ENCODE measurements around the gene MATN1. TPM values are rescaled to one million over a fixed set of nuclear protein-coding genes. Genes with fewer than 3 reads are reported as not detected.
"Not testable (repeated sequence)": the region's sequence is repeated elsewhere in the genome, so short reads cannot be mapped to it uniquely, and the experiment has no call there.

Gene MATN1
- total RNA-seq, 1 donor from 2014 or later: 0.22 TPM

DNA sequence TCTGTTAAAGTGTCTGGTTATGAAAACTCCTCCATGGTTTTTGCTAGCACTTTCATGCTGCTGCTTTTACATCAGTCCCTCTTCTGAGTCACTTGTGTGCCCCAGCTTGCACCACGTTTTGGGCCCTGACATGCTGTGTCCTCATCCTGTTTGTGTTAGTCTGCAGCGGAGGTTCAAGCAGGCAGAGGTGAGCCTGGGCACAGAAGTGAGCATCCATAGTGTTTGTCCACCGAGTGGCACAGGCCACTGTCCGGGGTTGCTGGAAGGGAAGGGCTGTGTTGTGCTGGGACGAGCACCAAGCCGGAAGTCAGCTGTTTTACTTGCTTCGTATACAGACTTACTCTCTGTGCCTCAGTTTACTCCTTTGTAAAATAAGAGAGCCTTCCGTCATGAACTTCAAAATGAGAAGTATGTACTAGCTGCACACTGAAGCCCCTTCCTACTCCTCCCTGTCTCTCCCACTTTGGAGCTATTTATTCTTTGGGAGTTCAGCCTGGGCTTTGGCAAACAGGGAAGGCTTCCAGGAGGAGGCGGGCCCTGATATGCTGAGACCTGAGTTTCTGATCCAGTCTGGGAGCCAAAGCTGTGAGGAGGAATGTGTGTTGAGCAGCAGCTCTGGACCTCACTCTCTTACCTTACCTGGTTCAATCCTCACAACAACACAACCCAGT lies 44.9 kb upstream of the MATN1 start:
- H3K27me3 Mint-ChIP-seq (ENCODE audit: unreplicated experiment): no peaks in the 10 kb centered on the region
- no peaks in the 10 kb centered on the region for H3K4me1 Mint-ChIP-seq (ENCODE audit: low read depth, unreplicated experiment)
- peaks cover 4% of the 10 kb centered on the region for H3K9me3 Mint-ChIP-seq (ENCODE audit: unreplicated experiment)
- H3K36me3 Mint-ChIP-seq (ENCODE audit: unreplicated experiment): no peaks in the 10 kb centered on the region
- TF ChIP-seq, protein P1, sequence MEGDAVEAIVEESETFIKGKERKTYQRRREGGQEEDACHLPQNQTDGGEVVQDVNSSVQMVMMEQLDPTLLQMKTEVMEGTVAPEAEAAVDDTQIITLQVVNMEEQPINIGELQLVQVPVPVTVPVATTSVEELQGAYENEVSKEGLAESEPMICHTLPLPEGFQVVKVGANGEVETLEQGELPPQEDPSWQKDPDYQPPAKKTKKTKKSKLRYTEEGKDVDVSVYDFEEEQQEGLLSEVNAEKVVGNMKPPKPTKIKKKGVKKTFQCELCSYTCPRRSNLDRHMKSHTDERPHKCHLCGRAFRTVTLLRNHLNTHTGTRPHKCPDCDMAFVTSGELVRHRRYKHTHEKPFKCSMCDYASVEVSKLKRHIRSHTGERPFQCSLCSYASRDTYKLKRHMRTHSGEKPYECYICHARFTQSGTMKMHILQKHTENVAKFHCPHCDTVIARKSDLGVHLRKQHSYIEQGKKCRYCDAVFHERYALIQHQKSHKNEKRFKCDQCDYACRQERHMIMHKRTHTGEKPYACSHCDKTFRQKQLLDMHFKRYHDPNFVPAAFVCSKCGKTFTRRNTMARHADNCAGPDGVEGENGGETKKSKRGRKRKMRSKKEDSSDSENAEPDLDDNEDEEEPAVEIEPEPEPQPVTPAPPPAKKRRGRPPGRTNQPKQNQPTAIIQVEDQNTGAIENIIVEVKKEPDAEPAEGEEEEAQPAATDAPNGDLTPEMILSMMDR (IDR thresholded peaks at IDR 0.05; ENCODE audit: partially characterized antibody, unreplicated experiment): no peak
- no peak for DNase-seq
- no peak overlapping the region for H3K4me3 Mint-ChIP-seq (ENCODE audit: unreplicated experiment)
- no peak overlapping the region for H3K27ac Mint-ChIP-seq (ENCODE audit: unreplicated experiment)

- not testable (repeated sequence) for H3K4me1 Mint-ChIP-seq (ENCODE audit: low read depth, unreplicated experiment); DNase-seq; H3K9me3 Mint-ChIP-seq (ENCODE audit: unreplicated experiment); H3K27me3 Mint-ChIP-seq (ENCODE audit: unreplicated experiment); H3K27ac Mint-ChIP-seq (ENCODE audit: unreplicated experiment); H3K36me3 Mint-ChIP-seq (ENCODE audit: unreplicated experiment); H3K4me3 Mint-ChIP-seq (ENCODE audit: unreplicated experiment)
Measured at GRCh38 chr1:30766948-30767347, 43.6 kb upstream of the MATN1 start.

DNA sequence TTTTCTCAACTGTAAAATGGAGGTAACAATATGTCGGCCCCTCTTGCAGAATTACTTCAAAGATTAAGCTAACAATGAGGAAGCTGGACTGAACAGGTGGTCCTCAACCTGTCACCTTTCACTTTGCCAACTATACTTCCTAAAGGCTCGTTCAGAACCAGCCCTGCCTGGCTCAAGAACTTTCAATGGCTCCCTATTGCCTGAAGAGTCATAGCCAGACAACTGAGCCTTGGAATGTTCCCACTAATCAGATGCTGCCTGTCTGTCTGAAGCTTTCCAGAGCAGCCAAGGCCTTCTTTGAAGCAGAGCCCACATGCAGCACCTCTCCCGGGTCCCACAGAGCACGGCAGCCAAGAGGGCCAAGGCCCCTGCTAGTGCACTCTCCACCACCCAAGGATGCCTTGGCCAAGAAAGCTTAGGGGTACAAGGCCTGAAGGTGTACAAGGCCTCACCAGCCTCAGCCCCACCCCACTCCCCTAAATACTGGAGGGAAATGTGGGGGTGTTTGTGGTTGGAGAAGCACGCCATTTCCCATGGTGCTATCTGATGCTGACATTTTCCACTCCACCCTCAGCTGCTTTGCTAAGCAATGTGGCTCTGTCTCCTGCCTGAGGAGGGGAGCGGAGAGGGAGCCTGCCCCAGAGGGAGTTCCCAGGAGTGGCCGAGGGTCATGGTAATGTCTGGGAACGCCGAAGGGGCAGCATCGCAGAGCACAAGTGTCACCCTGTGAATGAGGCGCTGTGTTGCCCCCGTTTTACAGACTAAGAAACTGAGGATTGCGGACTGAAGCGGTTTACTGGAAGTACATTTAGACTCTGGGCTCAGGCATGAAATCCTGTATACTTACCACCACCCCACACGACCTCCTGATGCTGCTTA lies 42.4 kb upstream of the MATN1 start:
- Mint-ChIP-seq H3K27ac (ENCODE audit: unreplicated experiment) (no peak overlapping the region), H3K4me1 (ENCODE audit: low read depth, unreplicated experiment) (peaks cover 14% of the 10 kb centered on the region), H3K9me3 (ENCODE audit: unreplicated experiment) (peaks cover 3% of the 10 kb centered on the region), H3K36me3 (ENCODE audit: unreplicated experiment) (no peaks in the 10 kb centered on the region), H3K27me3 (ENCODE audit: unreplicated experiment) (no peaks in the 10 kb centered on the region), H3K4me3 (ENCODE audit: unreplicated experiment) (no peak overlapping the region)
- TF ChIP-seq, protein P1 (IDR thresholded peaks at IDR 0.05; ENCODE audit: partially characterized antibody, unreplicated experiment): no peak
- no peak for DNase-seq

DNA sequence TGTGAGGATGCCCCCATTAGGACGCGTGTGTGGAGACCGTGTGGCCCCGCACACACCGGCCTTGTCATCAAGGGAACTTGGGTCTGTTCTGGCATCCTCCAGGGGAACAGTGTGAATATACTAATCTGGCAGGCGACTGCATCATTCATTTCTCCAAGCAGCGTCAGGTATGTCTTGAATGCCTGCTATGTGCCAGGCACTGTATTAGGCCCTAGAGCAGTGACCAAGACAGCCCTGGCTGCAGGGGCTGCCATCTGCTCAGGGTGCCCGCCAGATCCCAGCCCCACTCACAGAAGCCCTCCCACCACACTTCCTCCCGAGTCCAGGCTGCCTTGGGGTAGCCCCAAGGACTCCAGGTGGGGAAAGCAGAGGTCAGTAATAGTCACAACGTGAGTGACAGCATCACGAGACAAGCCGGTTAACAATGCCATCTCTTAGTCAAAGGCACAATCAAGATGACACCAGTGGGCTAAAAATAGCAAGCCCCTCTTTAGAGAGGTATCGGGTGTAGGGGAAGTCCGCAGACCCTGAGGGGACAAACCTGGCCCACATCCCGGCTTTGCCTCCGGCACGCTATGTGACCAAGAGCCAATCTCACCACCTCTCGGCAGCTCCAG lies 41.7 kb upstream of the MATN1 start:
- Mint-ChIP-seq H3K36me3 (ENCODE audit: unreplicated experiment) (no peaks in the 10 kb centered on the region), H3K27me3 (ENCODE audit: unreplicated experiment) (no peaks in the 10 kb centered on the region), H3K9me3 (ENCODE audit: unreplicated experiment) (peaks cover 3% of the 10 kb centered on the region), H3K27ac (ENCODE audit: unreplicated experiment) (no peak overlapping the region), H3K4me3 (ENCODE audit: unreplicated experiment) (no peak overlapping the region), H3K4me1 (ENCODE audit: low read depth, unreplicated experiment) (peaks cover 14% of the 10 kb centered on the region)
- TF ChIP-seq, protein P1 (IDR thresholded peaks at IDR 0.05; ENCODE audit: partially characterized antibody, unreplicated experiment): no peak
- no peak for DNase-seq

DNA sequence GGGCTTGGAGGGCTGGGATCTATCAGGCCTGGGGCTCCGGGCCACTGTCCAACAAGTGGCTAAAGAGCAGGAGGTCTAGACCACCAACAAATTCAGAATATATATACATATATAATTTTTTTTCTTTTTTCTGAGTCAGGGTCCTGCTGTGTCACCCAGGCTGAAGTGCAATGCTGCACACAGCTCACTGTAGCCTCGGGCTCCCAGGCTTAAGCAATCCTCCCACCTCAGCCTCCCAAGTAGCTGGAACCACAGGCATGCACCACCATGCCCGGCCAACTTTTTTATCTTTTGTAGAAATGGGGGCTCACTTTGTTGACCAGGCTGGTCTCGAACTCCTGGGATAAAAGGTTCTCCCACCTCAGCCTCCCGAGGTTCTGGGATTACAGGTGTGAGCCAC lies 41.0 kb upstream of the MATN1 start:
- Mint-ChIP-seq H3K4me1 (ENCODE audit: low read depth, unreplicated experiment) (peaks cover 17% of the 10 kb centered on the region), H3K27ac (ENCODE audit: unreplicated experiment) (no peak overlapping the region), H3K9me3 (ENCODE audit: unreplicated experiment) (peaks cover 3% of the 10 kb centered on the region), H3K4me3 (ENCODE audit: unreplicated experiment) (no peak overlapping the region), H3K36me3 (ENCODE audit: unreplicated experiment) (no peaks in the 10 kb centered on the region), H3K27me3 (ENCODE audit: unreplicated experiment) (no peaks in the 10 kb centered on the region)
- TF ChIP-seq, protein P1 (IDR thresholded peaks at IDR 0.05; ENCODE audit: partially characterized antibody, unreplicated experiment): no peak
- DNase-seq: no peak

Data from glutamatergic neuron (in vitro differentiated cells).